OCI-LY3 (cell line): ENCODE data around the gene CADM2.

Source experiments
- H2AFZ ChIP-seq: fragments of 200-600, 300-600 bp; shearing (Covaris generic); 2 replicates; pipeline ENCODE4 v1.6.0; 2014; ENCODE audit warnings: antibody characterized with exemption, low read depth, low read length
- H3K27ac ChIP-seq: fragments of 200-600, 300-600 bp; sonication (generic); 2 replicates; pipeline ENCODE4 v1.5.1; 2014; ENCODE audit warnings: mild to moderate bottlenecking, low read length, moderate library complexity, mixed read lengths
- H3K27me3 ChIP-seq: fragments of 200-600, 300-600 bp; sonication (generic); 2 replicates; pipeline ENCODE4 v1.6.1; 2014; ENCODE audit warnings: low read depth, low read length, mixed read lengths
- H3K36me3 ChIP-seq: fragments of 200-600, 300-600 bp; sonication (generic); replicated peaks from 2 replicates; pipeline ENCODE3; 2014; ENCODE audit warnings: low read depth, low read length, mixed read lengths
- H3K4me1 ChIP-seq: fragments of 300-600, 200-600 bp; sonication (generic); 2 replicates; pipeline ENCODE4 v1.6.1; 2014; ENCODE audit warnings: low read length, mixed read lengths
- H3K4me2 ChIP-seq: fragments of 200-600, 300-600 bp; sonication (generic); 2 replicates; pipeline ENCODE4 v1.6.1; 2014; ENCODE audit warnings: low read length, mixed read lengths
- H3K4me3 ChIP-seq: fragments of 300-600, 200-600 bp; sonication (generic); 2 replicates; pipeline ENCODE4 v1.5.1; 2014; ENCODE audit warnings: antibody characterized with exemption, mild to moderate bottlenecking, low read length, moderate library complexity
- H3K79me2 ChIP-seq: fragments of 300-600, 200-600 bp; shearing (Covaris generic); 2 replicates; pipeline ENCODE4 v1.6.1; 2014; ENCODE audit warnings: mild to moderate bottlenecking, low read length, mixed read lengths
- H3K9ac ChIP-seq: fragments of 300-600, 200-600 bp; shearing (Covaris generic); 2 replicates; pipeline ENCODE4 v1.6.0; 2014; ENCODE audit warnings: mild to moderate bottlenecking, low read length, moderate library complexity
- H3K9me3 ChIP-seq: fragments of 200-600, 300-600 bp; shearing (Covaris generic); 2 replicates; pipeline ENCODE4 v1.6.1; 2014; ENCODE audit warnings: low read length, mixed read lengths; ENCODE audit not compliant: insufficient read depth
- H4K20me1 ChIP-seq: fragments of 200-600, 300-600 bp; sonication (generic); 2 replicates; pipeline ENCODE4 v1.6.1; 2016; ENCODE audit warnings: low read length, mixed read lengths; ENCODE audit not compliant: insufficient read depth
- CTCF ChIP-seq: fragments of 200-600, 300-600 bp; sonication (generic); IDR thresholded peaks from 2 replicates; pipeline ENCODE4 v1.5.1; 2014; ENCODE audit warnings: antibody characterized with exemption, low read length, low read depth
- EZH2phosphoT487 ChIP-seq: fragments of 200-600 bp; shearing (Covaris generic); IDR thresholded peaks from 2 replicates; pipeline ENCODE4 v1.6.1; 2018; ENCODE audit warnings: antibody characterized with exemption, mixed run types, low read depth

The CADM2 gene

DNA sequence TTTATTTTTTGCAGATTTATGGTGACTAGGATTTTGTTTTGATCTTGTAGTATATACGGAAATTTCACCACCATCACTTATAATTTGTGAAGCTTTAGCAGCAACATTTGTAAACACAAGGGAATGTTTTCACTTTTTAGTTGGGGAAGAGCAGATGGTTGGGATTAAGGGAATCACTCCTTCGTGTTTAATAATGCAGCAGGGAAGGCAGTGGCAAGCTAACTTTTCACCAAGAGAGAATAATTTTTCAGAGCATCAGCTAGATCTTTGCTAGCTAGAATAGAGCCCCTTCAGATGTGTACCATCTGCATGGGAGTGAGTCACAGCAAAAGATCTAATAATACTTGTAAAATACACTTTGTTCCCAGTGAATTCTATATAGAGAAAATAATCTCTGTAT is 632.7 kb downstream of the CADM2 start:
- H3K9ac ChIP-seq = no peak overlapping the region
- no peaks in the 10 kb centered on the region for H3K79me2 ChIP-seq
- H2AFZ ChIP-seq = no peak overlapping the region
- H3K4me3 ChIP-seq = no peak overlapping the region
- peaks cover 7% of the 10 kb centered on the region for H3K4me1 ChIP-seq
- no peaks in the 10 kb centered on the region for H3K27me3 ChIP-seq
- H4K20me1 ChIP-seq = no peaks in the 10 kb centered on the region
- no peaks in the 10 kb centered on the region for H3K36me3 ChIP-seq
- no peak overlapping the region for H3K4me2 ChIP-seq
- no peak overlapping the region for H3K27ac ChIP-seq
- TF ChIP-seq EZH2phosphoT487 = no peak
- no peak for TF ChIP-seq CTCF
- H3K9me3 ChIP-seq = no peaks in the 10 kb centered on the region

DNA sequence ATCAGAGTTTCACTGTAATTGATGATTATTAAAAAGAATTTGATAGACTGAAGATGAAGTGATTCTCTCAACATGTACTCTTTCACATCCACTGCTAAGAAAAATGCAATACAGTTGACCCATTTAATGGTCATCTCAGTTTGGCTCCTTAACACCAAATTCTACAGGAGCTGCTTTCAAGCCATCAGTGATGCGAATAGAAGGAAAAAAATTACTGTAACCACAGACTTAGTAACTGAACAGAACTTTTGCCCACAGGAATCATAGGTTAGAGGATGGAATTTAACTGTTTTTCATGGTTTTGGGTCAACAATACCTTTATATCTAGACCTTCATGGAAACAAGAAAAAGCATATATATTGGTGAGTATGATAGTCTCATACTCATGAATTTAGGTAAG is 633.5 kb downstream of the CADM2 start:
- Histone ChIP-seq H2AFZ (no peak overlapping the region), H3K79me2 (no peaks in the 10 kb centered on the region), H3K4me2 (no peak overlapping the region), H3K27ac (no peak overlapping the region), H3K4me3 (no peak overlapping the region), H3K9me3 (no peaks in the 10 kb centered on the region), H3K36me3 (no peaks in the 10 kb centered on the region), H3K27me3 (no peaks in the 10 kb centered on the region), H4K20me1 (no peaks in the 10 kb centered on the region), H3K4me1 (peaks cover 7% of the 10 kb centered on the region), H3K9ac (no peak overlapping the region)
- TF ChIP-seq CTCF = no peak
- TF ChIP-seq EZH2phosphoT487 = no peak

- no peaks in the 10 kb centered on the region for H3K4me1 ChIP-seq
- no peak overlapping the region for H2AFZ ChIP-seq
- H3K4me2 ChIP-seq = no peak overlapping the region
- H3K27me3 ChIP-seq = no peaks in the 10 kb centered on the region
- no peaks in the 10 kb centered on the region for H3K36me3 ChIP-seq
- no peaks in the 10 kb centered on the region for H4K20me1 ChIP-seq
- H3K9me3 ChIP-seq = no peaks in the 10 kb centered on the region
- H3K27ac ChIP-seq = no peak overlapping the region
- no peak for TF ChIP-seq CTCF
- no peak for TF ChIP-seq EZH2phosphoT487
- no peak overlapping the region for H3K9ac ChIP-seq
- H3K79me2 ChIP-seq = no peaks in the 10 kb centered on the region
- H3K4me3 ChIP-seq = no peak overlapping the region
Measured at GRCh38 chr3:85594676-85595075, 635.9 kb downstream of the CADM2 start.

DNA sequence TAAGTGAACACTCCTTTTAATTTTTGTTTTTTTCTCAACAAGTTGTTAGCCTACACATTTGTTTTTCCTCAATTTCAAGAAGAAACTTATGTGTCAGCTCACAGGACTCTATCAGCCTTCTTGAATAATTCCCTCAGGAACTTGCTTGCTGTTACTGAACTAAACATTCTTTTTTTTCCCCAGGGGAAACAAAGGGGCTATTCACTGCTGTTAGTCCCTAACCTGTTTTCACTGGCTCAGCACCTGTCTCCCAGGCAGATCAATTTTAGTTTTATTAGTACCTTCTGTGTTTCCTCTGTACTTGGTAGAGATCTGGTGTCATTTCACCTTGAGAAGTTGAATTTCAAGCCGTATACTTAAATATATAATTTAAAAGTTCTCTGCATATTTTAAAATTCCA is 644.6 kb downstream of the CADM2 start:
- no peak overlapping the region for H3K4me2 ChIP-seq
- no peak overlapping the region for H3K27ac ChIP-seq
- H3K79me2 ChIP-seq = no peaks in the 10 kb centered on the region
- H3K4me1 ChIP-seq = no peaks in the 10 kb centered on the region
- TF ChIP-seq EZH2phosphoT487 = no peak
- TF ChIP-seq CTCF = no peak
- H3K36me3 ChIP-seq = no peaks in the 10 kb centered on the region
- H2AFZ ChIP-seq = no peak overlapping the region
- no peaks in the 10 kb centered on the region for H3K9me3 ChIP-seq
- H3K9ac ChIP-seq = no peak overlapping the region
- H4K20me1 ChIP-seq = no peaks in the 10 kb centered on the region
- no peak overlapping the region for H3K4me3 ChIP-seq
- no peaks in the 10 kb centered on the region for H3K27me3 ChIP-seq
